Smooth muscle cell (in vitro differentiated cells): ENCODE measurements around the gene PALLD. TPM values are rescaled to one million over a fixed set of nuclear protein-coding genes. Genes with fewer than 3 reads are reported as not detected.

Source experiments
- DNase-seq: peaks from one replicate; lab custom pipeline; 2025; ENCODE audit not compliant: unreplicated experiment; lab: John Stamatoyannopoulos, UW
- H2AFZ ChIP-seq: fragments of 200-600 bp; sonication (generic); 2 replicates; pipeline ENCODE4 v1.6.0; 2016; ENCODE audit warnings: antibody characterized with exemption, low read depth, mild to moderate bottlenecking
- H3F3A ChIP-seq: fragments of 200-600 bp; sonication (generic); 2 replicates; pipeline ENCODE4 v1.6.0; 2017; ENCODE audit warnings: antibody characterized with exemption, low read depth
- H3K27ac ChIP-seq: fragments of 200-600 bp; sonication (generic); 2 replicates; pipeline ENCODE4 v1.5.1; 2016; ENCODE audit warnings: low read depth, mild to moderate bottlenecking
- H3K27me3 ChIP-seq: fragments of 200-600 bp; sonication (generic); 2 replicates; pipeline ENCODE4 v1.6.1; 2016; ENCODE audit warnings: low read depth, mild to moderate bottlenecking
- H3K36me3 ChIP-seq: fragments of 200-600 bp; sonication (generic); 2 replicates; pipeline ENCODE4 v1.5.1; 2016; ENCODE audit warnings: low read depth
- H3K4me1 ChIP-seq: fragments of 200-600 bp; sonication (generic); 2 replicates; pipeline ENCODE4 v1.5.1; 2016; ENCODE audit warnings: low read depth
- H3K4me2 ChIP-seq: fragments of 200-600 bp; sonication (generic); 2 replicates; pipeline ENCODE4 v1.6.0; 2016; ENCODE audit warnings: mild to moderate bottlenecking
- H3K4me3 ChIP-seq: fragments of 200-600 bp; sonication (generic); 2 replicates; pipeline ENCODE4 v1.5.1; 2016; ENCODE audit warnings: mild to moderate bottlenecking
- H3K79me2 ChIP-seq: fragments of 200-600 bp; sonication (generic); 2 replicates; pipeline ENCODE4 v1.6.0; 2016; ENCODE audit warnings: low read depth, mild to moderate bottlenecking
- H3K9ac ChIP-seq: fragments of 200-600 bp; sonication (generic); 2 replicates; pipeline ENCODE4 v1.6.0; 2016; ENCODE audit warnings: low read depth
- H3K9me3 ChIP-seq: fragments of 200-600 bp; sonication (generic); replicated peaks from 2 replicates; pipeline ENCODE4 v1.5.1; 2016; ENCODE audit warnings: low read depth
- H4K20me1 ChIP-seq: fragments of 200-600 bp; sonication (generic); 2 replicates; pipeline ENCODE4 v1.6.0; 2016; ENCODE audit warnings: low read depth
- CTCF ChIP-seq: fragments of 200-600 bp; sonication (generic); IDR thresholded peaks from 2 replicates; pipeline ENCODE4 v1.5.1; 2017; ENCODE audit warnings: borderline replicate concordance, mild to moderate bottlenecking, antibody characterized with exemption; ENCODE audit not compliant: insufficient read depth, poor library complexity, severe bottlenecking
- WGBS: methylation state at CpG from one replicate; pipeline ENCODE4 v1.1.7; 2016; ENCODE audit warnings: low lambda C conversion rate; 5-methylcytosine and 5-hydroxymethylcytosine counted together
- polyA plus RNA-seq: library from polyadenylated mRNA; unstranded; fragments of >200 nt; fragmentation: Nextera tagmentation; extraction: Ambion mirVana; gene quantifications from 2 replicates; pipeline ENCODE4 v1.2.1, GENCODE V29; 2016
- total RNA-seq: library from RNA; depleted of rRNA; stranded (reverse); fragments of >200 nt; gene quantifications from 2 replicates; pipeline ENCODE4 v1.2.3, GENCODE V29; 2014

The PALLD gene
- total and polyA plus RNA-seq, 2 experiments from 2014 or later, result 354 to 415 TPM

- Histone ChIP-seq H3F3A (peaks cover 13% of the 10 kb centered on the region), H2AFZ (no peak overlapping the region), H3K4me1 (peaks cover 28% of the 10 kb centered on the region), H3K36me3 (no peaks in the 10 kb centered on the region), H3K27ac (peak overlapping the region; percentile 90), H3K4me2 (peak overlapping the region; percentile 65), H3K79me2 (no peaks in the 10 kb centered on the region), H3K9me3 (no peaks in the 10 kb centered on the region), H4K20me1 (no peaks in the 10 kb centered on the region), H3K9ac (peak overlapping the region; percentile 57), H3K4me3 (no peak overlapping the region), H3K27me3 (no peaks in the 10 kb centered on the region)
- TF ChIP-seq CTCF, result no peak
- 17% methylated on average over 3 of the region's 3 CpGs for WGBS
- DNase-seq, result no peak
These were observed 108.6 kb downstream of the PALLD start for GRCh38 chr4:168605411-168605810.

GRCh38 chr4:168607215-168607614 is 110.4 kb downstream of the PALLD start:
- H4K20me1 ChIP-seq, result no peaks in the 10 kb centered on the region

GRCh38 chr4:168608771-168609170 is 111.9 kb downstream of the PALLD start:
- Histone ChIP-seq H3K4me3 (no peak overlapping the region), H2AFZ (no peak overlapping the region), H3K27me3 (no peaks in the 10 kb centered on the region), H3K4me1 (peaks cover 25% of the 10 kb centered on the region), H3K36me3 (no peaks in the 10 kb centered on the region), H3K79me2 (no peaks in the 10 kb centered on the region), H3K27ac (peak overlapping the region; percentile 32), H3K9me3 (no peaks in the 10 kb centered on the region), H3K4me2 (peak overlapping the region; percentile 11), H4K20me1 (no peaks in the 10 kb centered on the region), H3K9ac (no peak overlapping the region), H3F3A (peaks cover 24% of the 10 kb centered on the region)
- DNase-seq, result no peak
- TF ChIP-seq CTCF, result no peak
- WGBS, result 65% methylated on average over 4 of the region's 4 CpGs

More at GRCh38 chr4:168607215-168607614, 110.4 kb downstream of the PALLD start:
- Histone ChIP-seq H3K27ac (no peak overlapping the region), H3K4me2 (no peak overlapping the region), H2AFZ (no peak overlapping the region), H3K9me3 (no peaks in the 10 kb centered on the region), H3K36me3 (no peaks in the 10 kb centered on the region), H3K79me2 (no peaks in the 10 kb centered on the region), H3K4me1 (peaks cover 28% of the 10 kb centered on the region), H3K4me3 (no peak overlapping the region), H3K27me3 (no peaks in the 10 kb centered on the region), H3K9ac (no peak overlapping the region), H3F3A (peaks cover 14% of the 10 kb centered on the region)
- 93% methylated on average over 5 of the region's 5 CpGs for WGBS
- TF ChIP-seq CTCF, result no peak
- DNase-seq, result no peak

- Histone ChIP-seq H3K4me2 (no peak overlapping the region), H3K36me3 (no peaks in the 10 kb centered on the region), H3K27me3 (no peaks in the 10 kb centered on the region), H3K79me2 (no peaks in the 10 kb centered on the region), H4K20me1 (no peaks in the 10 kb centered on the region), H3K4me3 (no peak overlapping the region), H3K9ac (no peak overlapping the region), H3K4me1 (peaks cover 24% of the 10 kb centered on the region), H3F3A (peaks cover 24% of the 10 kb centered on the region), H2AFZ (no peak overlapping the region), H3K9me3 (no peaks in the 10 kb centered on the region), H3K27ac (no peak overlapping the region)
- no peak for TF ChIP-seq CTCF
- DNase-seq, result no peak
- 95% methylated on average over 4 of the region's 4 CpGs for WGBS
These were observed 112.5 kb downstream of the PALLD start for GRCh38 chr4:168609369-168609768.
